ENCODE data around the gene WNT7B. TPM values are rescaled to one million over a fixed set of nuclear protein-coding genes. Genes with fewer than 3 reads are reported as not detected.

The WNT7B gene
- total and polyA plus RNA-seq, 8 donors = 0.06 to 2.0 TPM; not detected in 6

- peak; percentile 72 to 85 for DNase-seq
- Histone ChIP-seq H3K9me3 (peaks cover 0 to 9% (median 4%) of the 10 kb centered on the region in 4 donors), H3K4me1 (peaks cover 40 to 67% (median 64%) of the 10 kb centered on the region in 4 donors), H3K27me3 (no peaks in the 10 kb centered on the region), H3K27ac (peak overlapping the region; percentile 60 to 98 (median 97)), H3K4me3 (no peak overlapping the region), H3K36me3 (no peaks in the 10 kb centered on the region)
- peak in 1 of 3 donors; percentile 21 for TF ChIP-seq POLR2AphosphoS5 (IDR thresholded peaks at IDR 0.05)
- TF ChIP-seq, protein P1, sequence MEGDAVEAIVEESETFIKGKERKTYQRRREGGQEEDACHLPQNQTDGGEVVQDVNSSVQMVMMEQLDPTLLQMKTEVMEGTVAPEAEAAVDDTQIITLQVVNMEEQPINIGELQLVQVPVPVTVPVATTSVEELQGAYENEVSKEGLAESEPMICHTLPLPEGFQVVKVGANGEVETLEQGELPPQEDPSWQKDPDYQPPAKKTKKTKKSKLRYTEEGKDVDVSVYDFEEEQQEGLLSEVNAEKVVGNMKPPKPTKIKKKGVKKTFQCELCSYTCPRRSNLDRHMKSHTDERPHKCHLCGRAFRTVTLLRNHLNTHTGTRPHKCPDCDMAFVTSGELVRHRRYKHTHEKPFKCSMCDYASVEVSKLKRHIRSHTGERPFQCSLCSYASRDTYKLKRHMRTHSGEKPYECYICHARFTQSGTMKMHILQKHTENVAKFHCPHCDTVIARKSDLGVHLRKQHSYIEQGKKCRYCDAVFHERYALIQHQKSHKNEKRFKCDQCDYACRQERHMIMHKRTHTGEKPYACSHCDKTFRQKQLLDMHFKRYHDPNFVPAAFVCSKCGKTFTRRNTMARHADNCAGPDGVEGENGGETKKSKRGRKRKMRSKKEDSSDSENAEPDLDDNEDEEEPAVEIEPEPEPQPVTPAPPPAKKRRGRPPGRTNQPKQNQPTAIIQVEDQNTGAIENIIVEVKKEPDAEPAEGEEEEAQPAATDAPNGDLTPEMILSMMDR (IDR thresholded peaks at IDR 0.05) = no peak
- intact Hi-C loops (cut with DNase I; ENCODE audit: low total_unique reads) = loop anchor here (10.0 kb wide), 1 partner anchor 64 kb away; no protein-coding TSS in a partner anchor
- 53 to 80% (median 71%) methylated on average over 6 to 20 of the region's 20 CpGs for WGBS, 5 donors
Measured at GRCh38 chr22:46010951-46011626, 34.1 kb upstream of the WNT7B start.

GRCh38 chr22:46010207-46010867, 33.4 kb upstream of the WNT7B start:
- intact Hi-C loops (cut with DNase I; ENCODE audit: low total_unique reads) = loop anchor here (10.0 kb wide), 1 partner anchor 64 kb away; no protein-coding TSS in a partner anchor
- H3K9me3 ChIP-seq = peaks cover 0 to 9% (median 4%) of the 10 kb centered on the region in 4 donors
- H3K4me1 ChIP-seq = peaks cover 42 to 71% (median 67%) of the 10 kb centered on the region in 4 donors
- H3K27me3 ChIP-seq = no peaks in the 10 kb centered on the region
- peak overlapping the region in 4 of 5 donors; percentile 97 to 98 (median 98) for H3K27ac ChIP-seq
- DNase-seq = no peak
- WGBS, 5 donors = 79 to 89% (median 84%) methylated on average over 8 of the region's 8 CpGs
- H3K36me3 ChIP-seq = no peaks in the 10 kb centered on the region
- no peak overlapping the region for H3K4me3 ChIP-seq
- TF ChIP-seq POLR2AphosphoS5 (IDR thresholded peaks at IDR 0.05) = no peak
- TF ChIP-seq, protein P1 (IDR thresholded peaks at IDR 0.05) = no peak
- TF ChIP-seq POLR2A (IDR thresholded peaks at IDR 0.05) = no peak
- no peak for TF ChIP-seq EP300 (IDR thresholded peaks at IDR 0.05)

DNA sequence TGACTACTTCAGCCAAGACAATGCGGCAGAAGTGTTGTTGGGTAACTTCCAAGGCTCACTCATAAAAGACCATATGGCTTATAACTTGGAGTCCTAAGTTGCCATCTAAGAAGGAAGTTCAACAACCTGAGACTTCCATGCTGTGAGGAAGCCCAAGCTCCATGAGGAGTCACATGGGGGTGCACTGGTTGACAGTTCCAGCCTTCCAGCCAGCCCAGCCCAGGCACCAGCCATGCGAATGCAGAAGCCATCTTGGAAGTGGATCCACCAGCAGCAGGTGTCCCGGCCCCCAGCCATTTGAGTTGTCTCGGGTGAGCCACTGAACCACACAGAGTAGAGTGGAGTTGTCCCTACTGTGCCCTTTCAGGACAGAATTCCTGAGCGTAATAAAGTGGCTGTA, 32.8 kb upstream of the WNT7B start:
- Histone ChIP-seq H3K4me1 (peaks cover 42 to 68% (median 63%) of the 10 kb centered on the region in 4 donors), H3K36me3 (no peaks in the 10 kb centered on the region), H3K9me3 (peaks cover 0 to 9% (median 4%) of the 10 kb centered on the region in 4 donors), H3K27ac (peak overlapping the region in 3 of 5 donors; percentile 38 to 98 (median 97)), H3K4me3 (no peak overlapping the region), H3K27me3 (no peaks in the 10 kb centered on the region)
- WGBS, 5 donors = 95 to 99% (median 97%) methylated on average over 5 of the region's 5 CpGs
- DNase-seq = no peak
- intact Hi-C loops (cut with DNase I; ENCODE audit: low total_unique reads) = loop anchor here (10.0 kb wide), 1 partner anchor 65 kb away; no protein-coding TSS in a partner anchor
- TF ChIP-seq EP300 (IDR thresholded peaks at IDR 0.05) (no peak), POLR2A (IDR thresholded peaks at IDR 0.05) (no peak), POLR2AphosphoS5 (IDR thresholded peaks at IDR 0.05) (no peak)
- TF ChIP-seq, protein P1 (IDR thresholded peaks at IDR 0.05) = no peak

- Histone ChIP-seq H3K27ac (peak overlapping the region in 4 of 5 donors; percentile 90 to 98 (median 96)), H3K9me3 (peaks cover 0 to 9% (median 4%) of the 10 kb centered on the region in 4 donors), H3K4me3 (no peak overlapping the region), H3K4me1 (peaks cover 42 to 63% (median 58%) of the 10 kb centered on the region in 4 donors), H3K36me3 (no peaks in the 10 kb centered on the region), H3K27me3 (no peaks in the 10 kb centered on the region)
- DNase-seq = no peak
- intact Hi-C loops (cut with DNase I; ENCODE audit: low total_unique reads) = no loop called here
- TF ChIP-seq, protein P1 (IDR thresholded peaks at IDR 0.05) = no peak
- TF ChIP-seq POLR2A (IDR thresholded peaks at IDR 0.05) (no peak), EP300 (IDR thresholded peaks at IDR 0.05) (no peak), POLR2AphosphoS5 (IDR thresholded peaks at IDR 0.05) (no peak)
- 91 to 96% (median 95%) methylated on average over 9 of the region's 9 CpGs for WGBS, 5 donors
Measured at GRCh38 chr22:46008836-46009596, 32.1 kb upstream of the WNT7B start.

Data from stomach (tissue), 9 donors.